CD4-positive, alpha-beta T cell (primary cell): ENCODE results near the gene ERICH2. TPM values are rescaled to one million over a fixed set of nuclear protein-coding genes. Genes with fewer than 3 reads are reported as not detected.

Experiments used
- ATAC-seq: fragments of 200-7000 bp; cut with Tn5 transposase; one replicate; pipeline ENCODE4 v1.10.0; 2022; ENCODE audit warnings: mild to moderate bottlenecking; ENCODE audit not compliant: poor library complexity
- CTCF ChIA-PET: fragments of 350-600 bp; sonication (Branson Sonifier 250); formaldehyde crosslinking; loops from one replicate; lab custom pipeline; 2021; ENCODE audit warnings: antibody characterized with exemption, inconsistent platforms; lab: Charles Lee
- POLR2A ChIA-PET: fragments of 350-600 bp; sonication (Branson Sonifier 250); formaldehyde crosslinking; loops from one replicate; lab custom pipeline; 2021; ENCODE audit warnings: antibody characterized with exemption, inconsistent platforms; lab: Charles Lee
- DNase-seq, 14 experiments: peaks; one replicate each; pipeline ENCODE4 v3.0.0-alpha.2; 2013 to 2020; ENCODE audit warnings: mixed read lengths in 2 of 14
- H3K27ac ChIP-seq, 2 donors: one replicate each; pipeline versions ENCODE4 v1.5.1 to v1.7.0; 2013; ENCODE audit warnings: low read length in 2 of 2, low read depth in 1 of 2, mild to moderate bottlenecking in 1 of 2
- H3K27me3 ChIP-seq, 2 experiments: 1 replicate in 1 of 2; 2 replicates in 1 of 2; pipeline versions ENCODE4 v1.6.1 to v1.7.0; 2013; ENCODE audit warnings: low read length in 2 of 2, control low read depth in 1 of 2, mild to moderate bottlenecking in 1 of 2, moderate library complexity in 1 of 2; ENCODE audit not compliant: insufficient read depth in 2 of 2, control insufficient read depth in 1 of 2
- H3K36me3 ChIP-seq: one replicate; pipeline ENCODE4 v1.6.1; 2013; ENCODE audit warnings: low read length, control low read depth; ENCODE audit not compliant: insufficient read depth
- H3K4me1 ChIP-seq: one replicate; pipeline ENCODE4 v1.6.1; 2013; ENCODE audit warnings: low read length, control low read depth; ENCODE audit not compliant: insufficient read depth
- H3K4me3 ChIP-seq: one replicate; pipeline ENCODE4 v1.5.1; 2013; ENCODE audit warnings: mild to moderate bottlenecking, low read length, moderate library complexity
- H3K9me3 ChIP-seq, 2 experiments: 1 replicate in 1 of 2; 2 replicates in 1 of 2; pipeline versions ENCODE4 v1.6.1 to v1.7.0; 2013; ENCODE audit warnings: low read length in 2 of 2, mild to moderate bottlenecking in 2 of 2, control low read depth in 1 of 2, moderate library complexity in 1 of 2; ENCODE audit not compliant: control insufficient read depth in 1 of 2, insufficient read depth in 1 of 2
- H3K27ac Mint-ChIP-seq: one replicate; pipeline ENCODE4 v1.8.0; 2020; ENCODE audit warnings: mixed read lengths
- H3K27me3 Mint-ChIP-seq: one replicate; pipeline ENCODE4 v1.8.0; 2021; ENCODE audit warnings: mixed read lengths
- H3K36me3 Mint-ChIP-seq: one replicate; pipeline ENCODE4 v1.8.0; 2021; ENCODE audit warnings: low read depth, mixed read lengths
- H3K4me1 Mint-ChIP-seq: one replicate; pipeline ENCODE4 v1.8.0; 2021; ENCODE audit warnings: low read depth, mixed read lengths
- H3K4me3 Mint-ChIP-seq: one replicate; pipeline ENCODE4 v1.8.0; 2020; ENCODE audit warnings: mild to moderate bottlenecking, mixed read lengths
- H3K9me3 Mint-ChIP-seq: one replicate; pipeline ENCODE4 v1.8.0; 2020; ENCODE audit warnings: mixed read lengths
- intact Hi-C, 2 experiments: fragments of 100-400 bp; cut with DNase I in 1 of 2; cut with micrococcal nuclease in 1 of 2; formaldehyde crosslinking; loops; one replicate each; pipeline versions ENCODE4 v1.15.1 to v1.9.0; 2023 to 2025; cut with DNase I, micrococcal nuclease
- total RNA-seq, 174 experiments: library from RNA in 2 of 174; stranded (reverse) in 2 of 174; gene quantifications; one replicate each; pipeline ENCODE4 v1.2.3 and lab custom pipeline; 2021 to 2026
- TF ChIP-seq, protein P1 (sequence below): fragments of 200-600 bp; IDR thresholded peaks from one replicate; pipeline ENCODE4 v1.8.0; 2022; ENCODE audit warnings: antibody characterized with exemption, mild to moderate bottlenecking

The ERICH2 gene
- total RNA-seq, 2 experiments from 2014 or later, result not detected

DNA sequence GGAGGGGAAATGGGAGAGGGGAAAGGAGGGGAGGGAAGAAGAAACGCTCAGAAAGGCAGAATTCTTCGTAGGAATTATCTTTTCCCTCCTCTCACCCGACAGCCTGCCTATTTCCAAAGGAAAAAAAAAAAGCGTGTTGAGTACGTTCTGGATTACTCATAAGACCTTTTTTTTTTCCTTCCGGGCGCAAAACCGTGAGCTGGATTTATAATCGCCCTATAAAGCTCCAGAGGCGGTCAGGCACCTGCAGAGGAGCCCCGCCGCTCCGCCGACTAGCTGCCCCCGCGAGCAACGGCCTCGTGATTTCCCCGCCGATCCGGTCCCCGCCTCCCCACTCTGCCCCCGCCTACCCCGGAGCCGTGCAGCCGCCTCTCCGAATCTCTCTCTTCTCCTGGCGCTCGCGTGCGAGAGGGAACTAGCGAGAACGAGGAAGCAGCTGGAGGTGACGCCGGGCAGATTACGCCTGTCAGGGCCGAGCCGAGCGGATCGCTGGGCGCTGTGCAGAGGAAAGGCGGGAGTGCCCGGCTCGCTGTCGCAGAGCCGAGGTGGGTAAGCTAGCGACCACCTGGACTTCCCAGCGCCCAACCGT is 46.4 kb downstream of the ERICH2 start, which contains the start of gene GAD1:
Gene GAD1, plus strand, starts transcription at position 384 of the 589 bp plus-strand sequence. CDS start 1,705 bp downstream, outside the sequence.
- intact Hi-C loops, result loop anchor here in 1 of 2 experiments (10.0 kb wide), 1 partner anchor 582 kb away; no protein-coding TSS in a partner anchor
- peak within 1 kb of the TSS; percentile 39 for H3K4me3 ChIP-seq
- Mint-ChIP-seq H3K4me3 (peak within 1 kb of the TSS; percentile 84), H3K27ac (no peak within 1 kb of the TSS), H3K4me1 (peaks cover 58% of the 10 kb centered on the region), H3K36me3 (no peaks in the 10 kb centered on the region), H3K27me3 (peaks cover 93% of the 10 kb centered on the region), H3K9me3 (no peaks in the 10 kb centered on the region)
- peak in 9 of 14 experiments; percentile 22 to 81 (median 55) for DNase-seq
- peaks cover 0 to 54% of the 10 kb centered on the region in 2 experiments for H3K9me3 ChIP-seq
- H3K4me1 ChIP-seq, result peaks cover 77% of the 10 kb centered on the region
- H3K36me3 ChIP-seq, result no peaks in the 10 kb centered on the region
- ChIA-PET POLR2A (interaction anchor here (0.7 to 1.5 kb wide), 3 partner anchors 41 to 455 kb away, joined by 3 to 5 read pairs (median 4); no protein-coding TSS in a partner anchor), CTCF (interaction anchor here (1.1 kb wide), 1 partner anchor 407 kb away, joined by 3 read pairs; no protein-coding TSS in a partner anchor)
- peak; percentile 22 for ATAC-seq
- H3K27me3 ChIP-seq, result peaks cover 83 to 86% of the 10 kb centered on the region in 2 experiments
- no peak within 1 kb of the TSS for H3K27ac ChIP-seq
- TF ChIP-seq, protein P1, sequence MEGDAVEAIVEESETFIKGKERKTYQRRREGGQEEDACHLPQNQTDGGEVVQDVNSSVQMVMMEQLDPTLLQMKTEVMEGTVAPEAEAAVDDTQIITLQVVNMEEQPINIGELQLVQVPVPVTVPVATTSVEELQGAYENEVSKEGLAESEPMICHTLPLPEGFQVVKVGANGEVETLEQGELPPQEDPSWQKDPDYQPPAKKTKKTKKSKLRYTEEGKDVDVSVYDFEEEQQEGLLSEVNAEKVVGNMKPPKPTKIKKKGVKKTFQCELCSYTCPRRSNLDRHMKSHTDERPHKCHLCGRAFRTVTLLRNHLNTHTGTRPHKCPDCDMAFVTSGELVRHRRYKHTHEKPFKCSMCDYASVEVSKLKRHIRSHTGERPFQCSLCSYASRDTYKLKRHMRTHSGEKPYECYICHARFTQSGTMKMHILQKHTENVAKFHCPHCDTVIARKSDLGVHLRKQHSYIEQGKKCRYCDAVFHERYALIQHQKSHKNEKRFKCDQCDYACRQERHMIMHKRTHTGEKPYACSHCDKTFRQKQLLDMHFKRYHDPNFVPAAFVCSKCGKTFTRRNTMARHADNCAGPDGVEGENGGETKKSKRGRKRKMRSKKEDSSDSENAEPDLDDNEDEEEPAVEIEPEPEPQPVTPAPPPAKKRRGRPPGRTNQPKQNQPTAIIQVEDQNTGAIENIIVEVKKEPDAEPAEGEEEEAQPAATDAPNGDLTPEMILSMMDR, result no peak

DNA sequence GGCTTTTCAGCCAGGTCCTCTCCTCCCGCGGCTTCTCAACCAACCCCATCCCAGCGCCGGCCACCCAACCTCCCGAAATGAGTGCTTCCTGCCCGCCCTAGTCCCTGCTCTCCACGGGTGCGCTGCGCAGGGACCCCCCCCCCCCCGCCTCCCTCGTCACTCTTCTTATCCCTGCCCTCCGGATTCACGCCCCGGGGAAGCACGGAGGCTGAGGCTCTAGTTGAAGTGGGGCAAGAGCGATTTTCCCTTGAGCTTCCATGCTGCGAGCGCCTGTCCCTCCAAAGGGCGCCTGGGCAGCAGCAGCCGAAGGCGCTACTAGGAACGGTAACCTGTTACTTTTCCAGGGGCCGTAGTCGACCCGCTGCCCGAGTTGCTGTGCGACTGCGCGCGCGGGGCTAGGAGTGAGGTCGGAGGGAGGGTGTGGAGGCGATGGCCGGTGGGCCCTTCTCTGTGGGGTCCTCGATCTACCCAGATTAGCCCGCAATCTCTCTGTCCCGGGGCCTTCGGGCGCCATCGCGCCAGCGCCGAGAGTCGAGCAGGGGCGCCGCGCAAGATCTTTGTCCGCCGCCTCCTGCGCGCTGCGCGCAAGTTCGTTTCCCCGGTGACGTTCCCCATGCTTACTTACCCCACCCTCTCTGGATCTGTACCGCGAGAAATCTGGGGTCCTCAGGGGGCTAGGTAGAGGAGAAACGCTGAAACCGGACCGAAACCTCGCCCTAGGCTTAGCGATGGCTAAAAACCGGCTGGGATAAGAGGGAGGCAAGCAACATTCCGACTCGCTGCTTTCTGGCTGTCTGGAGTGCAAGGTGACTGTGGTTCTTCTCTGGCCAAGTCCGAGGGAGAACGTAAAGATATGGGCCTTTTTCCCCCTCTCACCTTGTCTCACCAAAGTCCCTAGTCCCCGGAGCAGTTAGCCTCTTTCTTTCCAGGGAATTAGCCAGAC is 47.2 kb downstream of the ERICH2 start:
- H3K4me1 ChIP-seq, result peaks cover 85% of the 10 kb centered on the region
- intact Hi-C loops, result loop anchor here in 1 of 2 experiments (10.0 kb wide), 1 partner anchor 583 kb away; no protein-coding TSS in a partner anchor
- Mint-ChIP-seq H3K27me3 (peaks cover 97% of the 10 kb centered on the region), H3K36me3 (no peaks in the 10 kb centered on the region), H3K9me3 (no peaks in the 10 kb centered on the region), H3K4me3 (peak overlapping the region; percentile 84), H3K27ac (no peak overlapping the region), H3K4me1 (peaks cover 66% of the 10 kb centered on the region)
- ATAC-seq, result no peak
- ChIA-PET POLR2A (interaction anchor here (0.7 kb wide), 1 partner anchor 455 kb away, joined by 5 read pairs; no protein-coding TSS in a partner anchor), CTCF (interaction anchor here (1.1 kb wide), 1 partner anchor 408 kb away, joined by 3 read pairs; no protein-coding TSS in a partner anchor)
- H3K36me3 ChIP-seq, result no peaks in the 10 kb centered on the region
- H3K27me3 ChIP-seq, result peaks cover 90 to 94% of the 10 kb centered on the region in 2 experiments
- H3K9me3 ChIP-seq, result peaks cover 0 to 62% of the 10 kb centered on the region in 2 experiments
- no peak overlapping the region for H3K27ac ChIP-seq
- TF ChIP-seq, protein P1, result no peak
- H3K4me3 ChIP-seq, result peak overlapping the region; percentile 39
- DNase-seq, result peak in 2 of 14 experiments; percentile 34 to 38
